NCI-H2081 treated with DMSO at 0.1 percent for 48 hours (cell line): ENCODE data around the gene CCDC142.
"Not testable (repeated sequence)": the region's sequence is repeated elsewhere in the genome, so short reads cannot be mapped to it uniquely, and the experiment has no call there.

Experiments
- DNase-seq: peaks from one replicate; lab custom pipeline; 2025; lab: John Stamatoyannopoulos, UW

Gene CCDC142

GRCh38 chr2:74442483-74443297 is 40.1 kb downstream of the CCDC142 start:
- not testable (repeated sequence) for DNase-seq

GRCh38 chr2:74441690-74442482 is 40.9 kb downstream of the CCDC142 start, which contains the start of gene RTKN:
RTKN (minus strand) TSS chr2:74441937; CDS start chr2:74441816, 121 bp downstream.
- DNase-seq: no peak

DNA sequence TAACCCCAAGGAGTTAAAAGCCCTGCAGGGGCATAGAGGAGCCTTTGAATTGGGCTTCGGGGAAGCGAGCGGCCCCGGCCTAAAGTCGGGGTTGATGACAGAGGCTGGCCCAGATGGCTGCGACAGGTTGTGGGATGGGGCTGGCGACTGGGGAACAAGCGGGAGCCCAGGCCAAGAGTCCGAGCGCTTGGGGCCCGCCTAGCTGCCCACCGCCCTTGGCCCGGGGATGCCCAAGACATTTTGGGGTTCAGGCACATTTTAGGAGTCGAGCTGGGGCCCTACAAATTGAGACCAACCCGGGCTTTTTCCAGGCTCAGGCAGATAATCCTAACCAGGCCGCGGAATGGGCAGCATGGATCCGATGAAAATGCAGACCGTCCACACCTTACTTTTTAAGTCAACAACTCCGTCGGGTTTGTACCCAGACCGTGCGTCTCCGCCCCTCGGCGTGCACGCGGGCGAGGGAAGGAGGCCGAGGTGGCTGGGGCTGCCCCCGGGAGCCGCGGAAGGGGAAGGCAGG is 41.6 kb downstream of the CCDC142 start:
- no peak for DNase-seq

DNA sequence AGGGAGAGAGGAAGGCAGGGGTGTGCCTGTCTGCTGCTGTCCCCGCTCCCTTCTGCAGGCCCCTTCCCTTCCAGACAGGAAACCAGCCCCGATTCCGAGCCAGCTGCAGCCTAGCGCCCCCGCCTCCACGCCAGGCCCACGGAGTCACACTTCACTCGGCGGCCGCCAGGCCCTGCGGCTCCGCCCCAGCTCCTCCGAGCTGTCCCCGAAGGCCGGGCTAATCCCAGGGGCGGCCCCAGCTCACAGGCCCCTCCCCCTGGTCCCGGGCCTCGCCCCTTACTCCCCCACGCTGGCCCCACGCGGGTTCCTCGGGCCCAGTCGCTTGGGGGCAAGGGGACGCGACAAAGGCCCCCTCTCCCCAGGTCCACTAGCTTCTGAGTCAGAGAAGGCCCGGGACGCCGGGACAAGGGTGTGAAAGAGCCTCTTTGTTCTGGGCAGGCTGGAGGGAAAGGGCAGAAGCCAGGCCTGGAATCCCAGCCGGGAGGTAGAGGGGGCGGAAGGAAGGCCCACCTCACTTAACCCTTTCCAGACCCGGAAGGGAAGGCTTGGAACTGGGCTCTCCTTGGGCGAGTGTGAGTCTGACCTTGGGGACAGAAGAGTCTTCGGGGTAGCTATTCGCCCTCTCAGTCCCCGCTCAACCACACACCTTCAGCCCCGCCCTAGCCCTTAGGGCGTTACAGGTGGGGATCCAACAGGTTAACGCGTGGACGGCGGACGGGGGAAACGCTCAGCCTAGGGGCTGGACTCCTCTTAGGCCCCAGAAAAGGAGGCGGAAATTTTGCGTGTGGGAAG is 42.2 kb downstream of the CCDC142 start:
- no peak for DNase-seq

- DNase-seq: no peak
Measured at GRCh38 chr2:74439803-74440377, 42.9 kb downstream of the CCDC142 start.

DNA sequence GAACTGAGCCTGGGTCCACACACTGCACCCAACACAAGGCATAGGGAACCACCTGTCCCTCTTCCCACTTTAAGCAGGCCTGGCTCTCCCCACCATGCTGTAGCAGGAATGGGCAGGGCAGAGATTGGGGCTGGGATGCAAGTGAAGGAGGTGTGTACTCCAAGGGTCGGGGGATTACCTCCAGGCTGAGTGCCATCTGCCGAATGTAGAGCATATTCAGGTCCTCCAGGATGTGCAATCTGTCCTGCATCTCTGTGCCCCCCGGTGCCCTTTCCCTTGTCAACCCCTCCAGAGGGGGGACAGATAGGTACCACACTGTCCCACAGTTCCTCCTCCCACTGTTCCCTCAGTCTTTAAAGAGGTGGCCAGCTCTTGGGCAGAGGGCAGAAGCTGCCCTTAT is 43.4 kb downstream of the CCDC142 start:
- DNase-seq: no peak

GRCh38 chr2:74438248-74438647 is 44.5 kb downstream of the CCDC142 start:
- DNase-seq: no peak

DNA sequence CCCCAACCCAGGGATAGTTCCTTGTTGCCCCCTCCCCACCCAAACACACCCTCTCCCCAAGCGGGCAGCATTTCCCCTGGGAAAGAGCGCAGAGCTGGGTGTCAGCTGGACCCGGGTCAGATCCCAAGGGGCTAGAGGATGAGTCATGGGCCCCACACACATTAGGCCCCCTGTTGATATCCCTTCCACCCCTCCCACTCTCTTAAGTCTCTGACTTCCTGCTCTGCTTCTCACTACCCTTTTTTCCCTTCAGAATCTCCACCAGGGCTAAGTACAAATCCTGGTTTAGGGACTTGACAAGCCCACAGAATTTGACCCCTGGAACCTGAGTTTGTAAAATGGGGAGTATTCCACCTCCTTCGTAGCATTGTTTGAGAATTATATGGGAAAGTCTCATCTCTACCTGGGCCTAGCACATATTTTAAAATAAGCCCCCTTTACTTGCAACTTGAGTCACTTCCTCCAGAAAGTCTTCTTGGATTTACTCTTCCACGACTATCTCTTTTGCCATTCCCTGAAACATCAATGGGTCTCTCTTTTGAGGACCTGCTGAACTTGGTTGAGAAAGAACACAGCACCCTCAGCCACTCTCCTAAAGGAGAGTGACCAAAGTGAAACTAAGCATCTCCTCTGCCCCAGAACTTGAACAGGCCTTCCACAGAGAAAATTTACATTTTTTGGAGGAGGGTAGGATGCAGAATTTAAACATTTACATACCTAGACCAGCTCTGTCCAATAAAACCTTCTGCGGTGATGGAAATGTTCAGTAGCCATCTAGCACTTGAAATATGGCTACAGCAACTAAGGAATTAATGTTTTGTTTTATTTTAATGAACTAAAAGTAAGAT is 45.7 kb downstream of the CCDC142 start:
- DNase-seq: no peak

DNA sequence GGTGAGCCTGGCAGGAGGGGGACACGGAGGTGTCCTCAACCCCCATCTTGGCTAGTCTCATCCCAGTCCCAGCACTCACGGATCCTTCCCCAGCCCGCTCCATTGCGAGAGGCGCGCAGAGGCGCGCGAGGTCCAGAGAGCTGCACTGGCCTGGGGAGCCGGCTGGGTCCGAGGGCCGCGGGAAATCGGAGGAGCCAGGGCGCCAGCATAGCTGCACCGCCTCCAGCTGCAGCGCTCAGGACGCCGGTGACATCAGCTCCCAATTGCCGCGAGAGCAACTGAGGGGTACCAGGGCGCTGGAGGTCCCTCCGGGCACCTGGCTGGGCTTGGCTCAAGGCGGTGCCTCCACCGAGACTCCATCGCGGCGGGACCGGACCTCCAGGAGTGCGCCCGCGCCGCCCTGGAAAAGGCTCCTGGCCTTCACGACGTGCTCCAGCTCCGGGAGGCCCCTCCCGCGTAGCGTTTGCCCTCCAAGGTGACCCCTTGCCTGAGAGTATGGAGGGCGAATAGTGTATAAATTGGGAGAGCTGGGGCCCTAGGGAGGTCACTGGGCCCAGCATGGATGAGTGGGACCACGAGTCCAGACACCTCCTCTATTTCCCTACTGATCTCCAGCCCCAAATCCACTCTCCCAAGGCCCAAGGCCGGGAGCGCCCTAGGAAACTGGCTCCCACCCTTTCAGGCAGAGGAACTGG is 46.5 kb downstream of the CCDC142 start:
- DNase-seq: no peak

GRCh38 chr2:74430502-74430901 is 52.3 kb downstream of the CCDC142 start:
- DNase-seq: no peak

GRCh38 chr2:74429487-74430451 is 53.0 kb downstream of the CCDC142 start:
- no peak for DNase-seq

DNA sequence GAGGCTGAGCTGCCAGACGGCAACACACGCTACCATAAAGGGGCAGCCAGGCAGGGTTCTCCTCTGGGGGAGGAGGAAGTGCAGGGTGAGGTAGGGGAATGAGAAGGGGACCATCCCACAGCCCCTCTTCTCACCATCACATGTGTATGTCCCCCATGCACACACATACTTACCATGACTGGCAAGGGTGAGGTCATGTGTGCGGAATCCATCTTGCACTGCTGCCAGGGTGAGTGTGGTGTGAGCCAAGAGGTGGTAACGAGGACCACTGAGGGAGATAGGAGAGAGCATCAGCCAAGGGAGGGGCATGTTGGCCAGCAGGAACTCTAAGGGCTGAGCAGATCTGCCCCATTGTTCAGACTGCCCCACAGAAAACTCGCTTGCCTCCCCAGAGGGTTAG is 54.1 kb downstream of the CCDC142 start:
- DNase-seq: no peak

DNA sequence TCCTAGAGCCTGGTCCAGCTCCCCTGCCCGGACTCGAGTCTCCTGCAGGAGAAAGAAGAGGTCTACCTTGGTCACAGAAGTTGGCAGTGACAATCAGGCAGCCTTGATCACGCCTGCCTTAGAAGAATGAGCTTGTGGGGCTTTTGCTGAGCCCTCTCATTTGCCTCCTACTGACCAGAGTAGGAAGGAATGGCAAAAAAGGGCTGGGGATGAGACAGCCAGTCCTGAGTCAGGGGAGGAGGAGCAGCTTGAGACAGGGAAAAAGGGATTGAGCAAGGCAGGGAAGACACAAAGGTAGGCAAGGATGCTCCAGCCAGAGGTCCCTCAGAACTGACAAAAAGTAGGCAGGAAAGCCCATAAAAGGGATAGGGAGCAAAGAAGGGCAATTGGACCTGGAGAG is 55.2 kb downstream of the CCDC142 start:
- DNase-seq: no peak

DNA sequence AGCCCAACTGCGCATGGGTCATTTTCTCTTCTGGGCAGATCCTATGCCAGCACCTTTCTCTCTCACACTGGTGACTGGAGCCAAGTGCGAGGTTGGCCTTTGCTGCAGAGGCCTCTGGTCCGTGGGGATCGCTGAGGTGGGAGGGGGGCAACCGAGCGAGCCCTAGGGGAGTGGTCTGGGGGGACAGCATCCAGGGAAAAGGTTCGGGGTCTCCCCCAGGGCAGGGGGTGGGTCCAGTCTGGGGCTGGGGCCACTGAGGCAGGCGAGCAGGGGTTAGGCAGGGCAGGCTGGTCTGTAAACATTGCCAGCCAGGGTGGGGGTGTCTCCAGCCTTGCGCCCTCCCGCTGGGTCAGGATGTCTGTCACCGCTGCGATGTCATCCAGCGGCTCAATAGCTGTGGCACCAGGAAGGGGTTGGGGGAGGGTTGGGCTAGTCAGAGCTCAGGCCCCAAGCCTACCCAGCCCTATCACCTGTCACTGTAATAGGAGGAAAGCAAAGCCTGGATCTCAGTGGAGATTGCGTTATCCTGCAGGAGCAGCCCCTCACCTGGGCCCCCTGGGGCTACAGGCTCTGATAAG is 56.5 kb downstream of the CCDC142 start:
- DNase-seq: no peak

- DNase-seq: no peak
Measured at GRCh38 chr2:74425523-74425922, 57.3 kb downstream of the CCDC142 start.

GRCh38 chr2:74424995-74425406 is 57.8 kb downstream of the CCDC142 start:
- no peak for DNase-seq

DNA sequence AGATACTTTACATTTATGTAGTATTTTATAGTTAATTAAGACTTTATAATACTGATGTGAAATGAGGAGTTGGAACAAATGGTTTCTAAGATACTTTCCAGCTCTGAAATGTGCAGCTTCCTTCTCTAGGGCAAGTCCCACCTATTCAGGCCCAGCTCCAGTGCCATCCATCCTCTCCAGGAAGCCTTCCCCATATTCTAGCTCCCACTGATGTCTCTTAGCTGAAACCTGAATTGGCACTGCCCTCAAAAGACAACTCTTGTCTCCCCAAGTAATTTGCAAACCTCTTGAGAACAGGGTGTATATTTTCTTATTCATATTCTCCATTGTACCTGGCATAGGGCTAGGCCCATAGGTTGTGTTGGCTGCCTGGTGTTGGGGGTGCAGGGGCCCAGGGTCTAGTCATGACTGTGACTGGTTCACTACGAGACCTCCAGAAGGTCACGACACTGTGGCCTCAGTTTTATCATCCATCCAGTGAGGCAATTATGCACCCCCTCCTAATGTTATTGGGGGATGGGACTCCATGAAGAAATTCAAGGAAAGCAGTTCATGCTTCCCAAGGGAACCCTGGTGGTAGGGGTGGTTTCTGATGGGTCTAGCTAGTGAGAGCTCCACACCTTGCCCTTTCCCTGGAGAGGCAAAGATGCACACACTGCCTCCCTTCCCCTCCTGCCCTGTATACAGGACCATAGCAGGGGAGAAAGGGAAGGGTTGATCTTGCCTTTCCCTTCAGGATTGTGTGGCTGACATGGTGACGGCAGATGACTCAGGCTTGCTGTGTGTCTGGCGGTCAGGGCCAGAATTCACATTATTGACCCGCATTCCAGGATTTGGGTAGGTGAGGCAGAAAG is 58.4 kb downstream of the CCDC142 start:
- no peak for DNase-seq
